ENCODE measurements around the gene REC8.

The REC8 gene

GRCh38 chr14:24176599-24176998 lies 4.7 kb downstream of the REC8 start:
- no peak for DNase-seq (ENCODE audit: low read depth in 1 of 2, low spot score in 1 of 2)
- in situ Hi-C loops (cut with HindIII; ENCODE audit: low pct_unique_long_range_greater_than_20kb, low sequenced_read_pairs): no loop called here
- no peak for TF ChIP-seq JUND (IDR thresholded peaks at IDR 0.05; ENCODE audit: low read depth)

DNA sequence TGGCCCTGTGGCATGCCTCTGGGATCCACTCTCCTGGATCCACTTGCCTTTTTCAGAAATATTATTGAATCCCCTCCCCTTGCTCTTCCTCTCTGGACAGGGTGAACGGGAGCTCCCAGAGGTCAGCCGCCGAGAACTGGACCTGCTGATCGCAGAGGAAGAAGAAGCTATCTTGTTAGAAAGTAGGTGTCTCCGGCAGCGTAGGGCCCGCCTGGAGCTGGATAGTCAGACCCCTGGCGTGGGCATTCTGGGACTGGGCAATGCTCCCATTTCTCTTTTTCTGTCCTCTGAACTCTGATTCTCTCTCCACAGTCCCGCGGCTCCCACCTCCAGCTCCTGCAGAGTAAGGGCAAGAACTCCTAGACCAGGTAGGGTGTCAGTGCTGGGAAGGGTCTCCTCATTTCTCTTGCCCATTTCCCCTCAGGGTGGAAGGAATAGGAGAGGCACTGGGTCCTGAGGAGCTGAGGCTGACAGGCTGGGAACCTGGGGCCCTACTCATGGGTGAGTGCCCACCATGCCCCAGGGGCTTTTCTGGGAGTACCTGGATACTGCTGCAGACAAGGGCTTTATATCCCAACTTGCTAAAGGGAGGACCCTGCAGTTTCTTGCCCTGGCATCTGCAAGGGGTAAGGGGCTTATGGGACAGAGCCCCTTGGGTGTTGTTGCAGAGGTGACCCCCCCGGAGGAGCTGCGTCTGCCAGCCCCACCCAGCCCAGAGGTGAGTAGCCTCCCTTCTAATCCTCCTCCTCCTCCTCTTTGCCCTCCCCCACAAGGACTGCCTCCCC lies 5.4 kb downstream of the REC8 start:
- in situ Hi-C loops (cut with HindIII; ENCODE audit: low pct_unique_long_range_greater_than_20kb, low sequenced_read_pairs): no loop called here
- no peak for DNase-seq (ENCODE audit: low read depth in 1 of 2, low spot score in 1 of 2)
- TF ChIP-seq JUND (IDR thresholded peaks at IDR 0.05; ENCODE audit: low read depth): no peak

GRCh38 chr14:24177891-24178290 lies 6.0 kb downstream of the REC8 start:
- no peak for DNase-seq (ENCODE audit: low read depth in 1 of 2, low spot score in 1 of 2)
- in situ Hi-C loops (cut with HindIII; ENCODE audit: low pct_unique_long_range_greater_than_20kb, low sequenced_read_pairs): no loop called here
- TF ChIP-seq JUND (IDR thresholded peaks at IDR 0.05; ENCODE audit: low read depth): no peak

- TF ChIP-seq JUND (IDR thresholded peaks at IDR 0.05; ENCODE audit: low read depth): no peak
- in situ Hi-C loops (cut with HindIII; ENCODE audit: low pct_unique_long_range_greater_than_20kb, low sequenced_read_pairs): no loop called here
Observed at GRCh38 chr14:24178399-24179178, 6.7 kb downstream of the REC8 start.

GRCh38 chr14:24179294-24179960 lies 7.5 kb downstream of the REC8 start:
- TF ChIP-seq JUND (IDR thresholded peaks at IDR 0.05; ENCODE audit: low read depth): no peak
- in situ Hi-C loops (cut with HindIII; ENCODE audit: low pct_unique_long_range_greater_than_20kb, low sequenced_read_pairs): no loop called here

More at GRCh38 chr14:24178399-24179178, 6.7 kb downstream of the REC8 start:
- DNase-seq (ENCODE audit: low read depth in 1 of 2, low spot score in 1 of 2): no peak

GRCh38 chr14:24179961-24180796 lies 8.3 kb downstream of the REC8 start:
- no peak for DNase-seq (ENCODE audit: low read depth in 1 of 2, low spot score in 1 of 2)
- no peak for TF ChIP-seq JUND (IDR thresholded peaks at IDR 0.05; ENCODE audit: low read depth)
- in situ Hi-C loops (cut with HindIII; ENCODE audit: low pct_unique_long_range_greater_than_20kb, low sequenced_read_pairs): no loop called here

More at GRCh38 chr14:24179294-24179960, 7.5 kb downstream of the REC8 start:
- DNase-seq (ENCODE audit: low read depth in 1 of 2, low spot score in 1 of 2): no peak

DNA sequence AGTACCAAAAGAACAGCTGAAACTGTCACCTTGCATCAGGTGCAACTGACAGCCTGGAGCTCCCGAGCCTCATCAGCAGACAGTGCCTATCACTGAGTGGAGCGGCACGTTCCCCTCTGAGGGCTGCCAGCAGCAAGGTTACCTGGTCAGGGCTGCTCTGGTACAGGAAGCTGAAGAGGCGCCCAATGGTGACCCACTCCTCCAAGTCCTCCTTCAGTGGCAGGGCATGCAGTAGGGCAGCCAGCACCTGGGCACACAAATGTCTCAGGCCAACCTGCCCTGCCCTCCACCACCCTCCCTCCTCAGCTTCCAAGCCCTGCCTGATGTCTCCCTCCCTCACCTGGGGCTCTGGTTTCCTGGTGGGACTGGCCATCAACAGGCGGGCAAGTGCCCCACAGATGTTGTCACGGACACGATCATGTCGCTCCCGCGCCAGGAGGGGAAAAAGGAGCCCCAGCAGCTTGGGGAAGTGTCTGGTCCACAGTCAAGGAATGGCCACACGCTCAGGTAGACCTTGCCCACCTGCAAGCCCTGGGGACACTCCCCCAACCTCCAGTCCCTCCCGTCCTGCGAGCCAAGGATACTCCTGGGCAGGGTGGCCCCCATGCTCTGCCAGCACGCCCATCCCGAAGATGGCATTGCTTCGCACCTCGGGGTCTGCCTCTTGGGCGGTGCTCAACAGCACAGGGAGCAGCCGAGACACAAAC lies 9.6 kb downstream of the REC8 start:
- no peak for DNase-seq (ENCODE audit: low read depth in 1 of 2, low spot score in 1 of 2)
- in situ Hi-C loops (cut with HindIII; ENCODE audit: low pct_unique_long_range_greater_than_20kb, low sequenced_read_pairs): no loop called here
- TF ChIP-seq JUND (IDR thresholded peaks at IDR 0.05; ENCODE audit: low read depth): no peak

DNA sequence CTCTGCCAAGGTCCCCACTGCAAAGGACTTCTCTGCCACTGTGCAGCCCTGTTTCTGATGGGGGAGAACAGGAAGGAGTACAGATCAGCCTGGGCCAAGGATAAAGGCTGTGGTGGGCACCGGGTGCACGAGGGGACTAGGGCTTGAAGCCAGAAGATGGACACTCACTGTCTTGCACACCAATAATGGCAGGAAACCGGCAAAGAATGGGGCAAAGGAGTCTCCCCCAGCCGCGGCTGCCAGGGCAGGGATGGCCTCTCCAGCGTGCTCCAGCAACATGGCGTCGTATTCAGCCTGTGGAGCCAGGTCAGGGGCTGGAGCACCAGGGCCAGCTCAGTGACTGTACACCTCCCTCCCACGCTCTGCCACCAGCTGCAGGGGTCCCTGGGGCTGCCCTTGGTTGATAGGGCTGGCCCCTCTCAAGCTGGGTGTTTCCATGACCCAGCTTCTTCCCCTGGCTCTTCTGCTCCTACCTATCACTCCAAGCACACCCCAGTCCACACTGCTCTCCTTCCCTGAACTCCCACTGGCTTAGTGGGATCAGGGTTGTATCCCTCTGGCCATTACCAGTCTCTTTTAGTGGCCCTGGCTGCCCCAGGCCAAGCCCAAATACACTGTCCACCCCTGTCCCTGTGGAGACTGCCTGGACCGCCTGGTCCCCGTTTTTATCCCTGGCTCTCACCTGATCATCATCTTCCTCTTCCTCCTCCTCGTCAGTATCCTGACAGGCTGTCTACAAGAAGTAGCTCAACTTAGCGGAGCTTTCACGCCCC lies 10.4 kb downstream of the REC8 start:
- in situ Hi-C loops (cut with HindIII; ENCODE audit: low pct_unique_long_range_greater_than_20kb, low sequenced_read_pairs): no loop called here
- no peak for DNase-seq (ENCODE audit: low read depth in 1 of 2, low spot score in 1 of 2)
- TF ChIP-seq JUND (IDR thresholded peaks at IDR 0.05; ENCODE audit: low read depth): no peak

DNA sequence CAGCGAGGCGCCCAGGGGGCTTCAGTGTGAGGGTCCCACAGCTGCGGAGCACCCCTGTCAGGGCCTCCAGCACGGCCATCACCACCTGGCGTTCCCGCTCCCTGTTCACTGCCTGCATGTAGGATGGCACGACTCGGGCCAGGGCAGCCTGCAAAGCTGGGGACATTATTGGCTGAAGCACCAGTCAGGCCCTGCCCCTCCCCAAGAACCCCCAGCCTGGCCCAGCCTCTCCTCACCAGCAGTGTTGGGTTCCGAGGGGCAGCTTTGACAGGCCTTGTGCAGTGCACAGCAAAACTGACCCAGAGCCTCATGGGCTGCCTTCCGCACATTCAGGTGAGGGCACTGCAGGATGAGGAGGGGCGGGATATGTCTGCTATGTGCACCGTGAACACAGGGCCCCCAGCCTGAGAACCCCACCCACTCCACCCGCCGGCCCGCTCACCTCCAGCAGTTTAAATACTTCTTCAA lies 11.2 kb downstream of the REC8 start:
- no peak for TF ChIP-seq JUND (IDR thresholded peaks at IDR 0.05; ENCODE audit: low read depth)
- no peak for DNase-seq (ENCODE audit: low read depth in 1 of 2, low spot score in 1 of 2)
- in situ Hi-C loops (cut with HindIII; ENCODE audit: low pct_unique_long_range_greater_than_20kb, low sequenced_read_pairs): no loop called here

DNA sequence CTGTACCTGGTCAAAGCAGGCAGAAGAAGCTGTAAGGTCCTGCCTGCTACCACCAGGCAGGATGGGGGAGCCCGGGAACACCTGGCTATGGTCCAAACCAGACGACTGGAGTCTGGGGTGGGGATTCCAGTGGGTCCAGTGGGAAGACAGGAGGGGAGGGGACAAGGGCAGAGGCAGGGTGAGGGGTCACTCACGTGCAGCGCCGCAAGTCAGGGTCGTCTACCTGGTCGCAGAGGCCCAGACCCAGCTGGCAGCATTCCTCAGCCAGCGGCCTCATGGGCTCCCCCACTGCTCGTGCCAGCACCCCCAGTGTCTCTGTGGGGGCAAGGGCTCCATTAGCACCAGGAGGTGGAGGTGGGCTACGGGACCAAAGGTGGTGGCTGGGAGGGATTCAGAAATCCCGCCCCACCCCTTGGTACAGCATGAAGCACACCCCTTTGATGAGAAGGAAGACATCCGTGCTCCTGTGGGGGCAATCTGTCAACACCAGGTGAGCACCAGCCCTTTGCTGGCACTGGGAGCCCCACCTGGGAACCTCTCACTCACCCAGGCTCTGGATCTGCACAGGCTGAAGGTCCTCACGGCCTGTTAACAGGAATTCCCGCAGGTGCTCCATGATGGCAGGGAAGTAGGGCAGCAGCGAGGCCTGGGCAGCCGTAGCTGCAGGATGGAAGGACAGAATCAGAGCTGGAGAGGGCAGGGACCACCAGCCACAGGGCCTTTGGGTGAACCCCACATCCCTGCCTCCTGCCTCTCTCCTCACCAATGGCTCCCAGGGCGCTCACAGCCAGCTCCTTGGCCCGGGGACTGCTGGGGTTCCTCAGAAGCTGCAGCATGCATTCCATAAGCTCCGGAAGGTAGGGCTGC lies 12.5 kb downstream of the REC8 start:
- no peak for DNase-seq (ENCODE audit: low read depth in 1 of 2, low spot score in 1 of 2)
- no peak for TF ChIP-seq JUND (IDR thresholded peaks at IDR 0.05; ENCODE audit: low read depth)
- in situ Hi-C loops (cut with HindIII; ENCODE audit: low pct_unique_long_range_greater_than_20kb, low sequenced_read_pairs): no loop called here

Data from T47D (cell line).